Measurements from ENCODE around the gene KDM2A.

Gene KDM2A

DNA sequence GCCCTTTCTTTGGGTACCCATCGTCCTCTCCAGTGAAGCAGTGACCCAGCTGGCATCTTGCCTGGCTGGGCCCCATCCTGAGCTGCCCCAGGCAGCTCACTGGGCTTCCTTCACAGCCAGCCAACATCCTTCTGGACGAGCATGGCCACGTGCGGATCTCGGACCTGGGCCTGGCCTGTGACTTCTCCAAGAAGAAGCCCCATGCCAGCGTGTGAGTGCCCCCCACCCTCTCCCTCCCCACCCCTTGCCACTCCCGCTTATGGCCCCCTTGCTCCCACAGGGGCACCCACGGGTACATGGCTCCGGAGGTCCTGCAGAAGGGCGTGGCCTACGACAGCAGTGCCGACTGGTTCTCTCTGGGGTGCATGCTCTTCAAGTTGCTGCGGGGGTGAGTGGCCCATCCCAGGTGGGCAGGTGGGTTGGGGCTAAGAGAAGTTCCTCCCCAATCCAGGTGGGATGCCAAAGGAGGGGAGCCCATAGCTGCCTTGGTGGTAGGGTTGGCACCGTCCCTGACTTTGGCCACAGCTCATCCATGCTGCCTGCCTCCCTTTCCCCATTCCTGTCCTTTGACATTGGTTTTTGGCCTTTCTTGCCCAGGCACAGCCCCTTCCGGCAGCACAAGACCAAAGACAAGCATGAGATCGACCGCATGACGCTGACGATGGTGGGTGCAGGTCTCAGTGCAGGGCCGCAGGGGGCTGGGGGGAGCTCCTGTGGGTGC, 163.3 kb downstream of the KDM2A start:
- Histone ChIP-seq H3K4me1 (ENCODE audit: control insufficient read depth, insufficient read depth, low read length) (peaks cover under 1% of the 10 kb centered on the region), H3K36me3 (ENCODE audit: control insufficient read depth in 2 of 2, insufficient read depth in 1 of 2, low read length in 2 of 2) (peaks cover 0 to 93% of the 10 kb centered on the region in 2 experiments; a peak in 2 of 3 replicates), H3K4me3 (ENCODE audit: low read depth, low read length) (no peak overlapping the region), H3K27ac (ENCODE audit: extremely low read depth, low read depth, low read length) (no peak overlapping the region), H3K9me3 (ENCODE audit: control insufficient read depth, insufficient read depth, low read depth, low read length) (no peaks in the 10 kb centered on the region)
- CTCF ChIA-PET = interaction anchor here (2.1 kb wide), 1 partner anchor 20 kb away, joined by 12 read pairs; no protein-coding TSS in a partner anchor
- POLR2A ChIA-PET = no interaction called here
- TF ChIP-seq FEZF1 (tag by site-specific recombination; IDR thresholded peaks at IDR 0.05) (no peak), KLF17 (tag by site-specific recombination; IDR thresholded peaks at IDR 0.05) (no peak), WT1 (tag by site-specific recombination; IDR thresholded peaks at IDR 0.05) (no peak), GLIS1 (tag by site-specific recombination; IDR thresholded peaks at IDR 0.05) (no peak), SETDB1 (IDR thresholded peaks at IDR 0.05; ENCODE audit: insufficient read length, low read length) (no peak), ZNF391 (tag by site-specific recombination; IDR thresholded peaks at IDR 0.05; ENCODE audit: borderline replicate concordance, low read depth) (no peak), ZNF621 (tag by site-specific recombination; IDR thresholded peaks at IDR 0.05) (no peak), ZNF561 (tag by site-specific recombination; IDR thresholded peaks at IDR 0.05; ENCODE audit: borderline replicate concordance) (no peak), ZNF658 (tag by site-specific recombination; IDR thresholded peaks at IDR 0.05) (no peak), ZNF776 (tag by site-specific recombination; IDR thresholded peaks at IDR 0.05; ENCODE audit: borderline replicate concordance) (no peak), ZBTB44 (tag by site-specific recombination; IDR thresholded peaks at IDR 0.05) (no peak), HIC1 (tag by site-specific recombination; IDR thresholded peaks at IDR 0.05) (no peak), ZNF112 (tag by site-specific recombination; IDR thresholded peaks at IDR 0.05) (no peak), ZNF155 (tag by site-specific recombination; IDR thresholded peaks at IDR 0.05) (no peak), ZNF114 (tag by site-specific recombination; IDR thresholded peaks at IDR 0.05) (no peak), ZNF341 (tag by site-specific recombination; IDR thresholded peaks at IDR 0.05; ENCODE audit: low read depth) (no peak)

- no peaks in the 10 kb centered on the region for H3K9me3 ChIP-seq (ENCODE audit: control insufficient read depth, insufficient read depth, low read depth, low read length)
- H3K4me1 ChIP-seq (ENCODE audit: control insufficient read depth, insufficient read depth, low read length) = no peaks in the 10 kb centered on the region; the same call in 1 of the 2 replicates
- peaks cover 0 to 90% of the 10 kb centered on the region in 2 experiments; a peak in 2 of 3 replicates for H3K36me3 ChIP-seq (ENCODE audit: control insufficient read depth in 2 of 2, insufficient read depth in 1 of 2, low read length in 2 of 2)
- ChIA-PET CTCF (interaction anchor here (0.6 to 2.1 kb wide), 4 partner anchors 16 to 44 kb away, joined by 3 to 12 read pairs (median 4); no protein-coding TSS in a partner anchor), POLR2A (interaction anchor here (0.8 kb wide), 1 partner anchor 43 kb away, joined by 3 read pairs; no protein-coding TSS in a partner anchor)
- H3K27ac ChIP-seq (ENCODE audit: extremely low read depth, low read depth, low read length) = no peak overlapping the region
- H3K4me3 ChIP-seq (ENCODE audit: low read depth, low read length) = no peak overlapping the region
- TF ChIP-seq, protein P1, sequence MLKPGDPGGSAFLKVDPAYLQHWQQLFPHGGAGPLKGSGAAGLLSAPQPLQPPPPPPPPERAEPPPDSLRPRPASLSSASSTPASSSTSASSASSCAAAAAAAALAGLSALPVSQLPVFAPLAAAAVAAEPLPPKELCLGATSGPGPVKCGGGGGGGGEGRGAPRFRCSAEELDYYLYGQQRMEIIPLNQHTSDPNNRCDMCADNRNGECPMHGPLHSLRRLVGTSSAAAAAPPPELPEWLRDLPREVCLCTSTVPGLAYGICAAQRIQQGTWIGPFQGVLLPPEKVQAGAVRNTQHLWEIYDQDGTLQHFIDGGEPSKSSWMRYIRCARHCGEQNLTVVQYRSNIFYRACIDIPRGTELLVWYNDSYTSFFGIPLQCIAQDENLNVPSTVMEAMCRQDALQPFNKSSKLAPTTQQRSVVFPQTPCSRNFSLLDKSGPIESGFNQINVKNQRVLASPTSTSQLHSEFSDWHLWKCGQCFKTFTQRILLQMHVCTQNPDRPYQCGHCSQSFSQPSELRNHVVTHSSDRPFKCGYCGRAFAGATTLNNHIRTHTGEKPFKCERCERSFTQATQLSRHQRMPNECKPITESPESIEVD (tag by site-specific recombination; IDR thresholded peaks at IDR 0.05) = no peak
- TF ChIP-seq PRDM1 (tag by site-specific recombination; IDR thresholded peaks at IDR 0.05) (no peak), BCL6B (tag by site-specific recombination; IDR thresholded peaks at IDR 0.05) (no peak), HOXA7 (CRISPR knock-in tag; IDR thresholded peaks at IDR 0.05; ENCODE audit: borderline replicate concordance) (no peak), ZNF155 (tag by site-specific recombination; IDR thresholded peaks at IDR 0.05) (no peak), KLF17 (tag by site-specific recombination; IDR thresholded peaks at IDR 0.05) (no peak), ZBTB48 (tag by site-specific recombination; IDR thresholded peaks at IDR 0.05) (no peak), ZNF707 (tag by site-specific recombination; IDR thresholded peaks at IDR 0.05) (no peak), KLF16 (tag by site-specific recombination; IDR thresholded peaks at IDR 0.05) (no peak), ZIC2 (tag by site-specific recombination; IDR thresholded peaks at IDR 0.05) (no peak)
These were observed 163.9 kb downstream of the KDM2A start for GRCh38 chr11:67282876-67283371.
